BLaER1 treated with 17β-estradiol and CSF1 and Interleukin-3, amounts not matched to agents 10 nM and 100 nM (cell line): ENCODE data around the gene CORT.
"Not testable (repeated sequence)": the region's sequence is repeated elsewhere in the genome, so short reads cannot be mapped to it uniquely, and the experiment has no call there.

Experiments
- H3K27ac ChIP-seq, 11 experiments: shearing (Covaris generic); formaldehyde crosslinking; 2 replicates each; pipeline ENCODE4 v1.8.1; 2022
- H3K27me3 ChIP-seq, 11 experiments: shearing (Covaris generic); formaldehyde crosslinking; 2 replicates each; pipeline ENCODE4 v1.8.1; 2022
- H3K36me3 ChIP-seq, 11 experiments: shearing (Covaris generic); formaldehyde crosslinking; 2 replicates each; pipeline ENCODE4 v1.8.1; 2022
- H3K4me1 ChIP-seq, 10 experiments: shearing (Covaris generic); formaldehyde crosslinking; 2 replicates each; pipeline ENCODE4 v1.8.1; 2022
- H3K4me2 ChIP-seq, 11 experiments: shearing (Covaris generic); formaldehyde crosslinking; 2 replicates each; pipeline ENCODE4 v1.8.1; 2022
- H3K4me3 ChIP-seq, 10 experiments: shearing (Covaris generic); formaldehyde crosslinking; 2 replicates each; pipeline ENCODE4 v1.8.1; 2022
- H3K9ac ChIP-seq, 11 experiments: shearing (Covaris generic); formaldehyde crosslinking; 2 replicates each; pipeline ENCODE4 v1.8.1; 2022
- H3K9me3 ChIP-seq, 11 experiments: shearing (Covaris generic); formaldehyde crosslinking; replicated peaks in 1 of 11; 2 replicates each; pipeline ENCODE4 v1.8.1; 2022
- H4K20me1 ChIP-seq, 11 experiments: shearing (Covaris generic); formaldehyde crosslinking; 2 replicates each; pipeline ENCODE4 v1.8.1; 2022
- Cebpa-rat ChIP-seq, 11 experiments: shearing (Covaris generic); IDR thresholded peaks; 2 replicates each; pipeline ENCODE4 v1.8.1; 2022

The CORT gene

DNA sequence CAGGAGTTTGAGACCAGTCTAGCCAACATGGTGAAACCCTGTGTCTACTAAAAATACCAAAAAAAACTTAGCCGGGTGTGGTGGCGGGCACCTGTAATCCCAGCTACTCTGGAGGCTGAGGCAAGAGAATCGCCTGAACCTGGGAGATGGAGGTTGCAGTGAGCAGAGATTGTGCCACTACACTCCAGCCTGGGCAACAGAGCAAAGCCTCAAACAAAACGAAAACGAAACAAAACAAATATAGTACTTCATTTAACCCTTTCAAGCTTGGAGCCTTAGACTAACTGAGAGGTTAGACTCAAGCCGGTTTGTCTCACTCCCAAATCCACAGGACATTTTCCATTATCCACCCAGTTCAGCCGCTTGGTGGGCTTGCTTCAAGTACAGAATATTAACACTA is 7.6 kb downstream of the CORT start:
- Histone ChIP-seq H3K4me2 (peak overlapping the region in 9 of 11 experiments; percentile 47 to 74 (median 66); a peak in 18 of 22 replicates), H3K4me1 (peaks cover 8 to 32% (median 28%) of the 10 kb centered on the region in 10 experiments; a peak in 18 of 20 replicates), H3K27ac (peak overlapping the region in 9 of 11 experiments; percentile 11 to 73 (median 47); a peak in 16 of 22 replicates), H3K36me3 (peaks cover 19 to 73% (median 48%) of the 10 kb centered on the region in 11 experiments), H3K9ac (peak overlapping the region in 8 of 11 experiments; percentile 6 to 62 (median 25); a peak in 8 of 22 replicates)
- not testable (repeated sequence) for H3K4me3 ChIP-seq, H4K20me1 ChIP-seq, H3K9me3 ChIP-seq, H3K27me3 ChIP-seq
- peak in 3 of 11 experiments; percentile 9 to 63 (median 33); a peak in 2 of 22 replicates for TF ChIP-seq Cebpa-rat (IDR thresholded peaks at IDR 0.05)

- peak overlapping the region in 8 of 11 experiments; percentile 11 to 73 (median 52); a peak in 15 of 22 replicates for H3K27ac ChIP-seq
- peak overlapping the region in 9 of 11 experiments; percentile 47 to 74 (median 66); a peak in 18 of 22 replicates for H3K4me2 ChIP-seq
- H3K9me3 ChIP-seq = peaks cover 0 to 3% (median 0%) of the 10 kb centered on the region in 11 experiments; a peak in 1 of 22 replicates
- peak overlapping the region in 7 of 11 experiments; percentile 6 to 62 (median 29); a peak in 6 of 22 replicates for H3K9ac ChIP-seq
- H3K4me3 ChIP-seq = no peak overlapping the region
- peaks cover 8 to 32% (median 28%) of the 10 kb centered on the region in 10 experiments; a peak in 18 of 20 replicates for H3K4me1 ChIP-seq
- TF ChIP-seq Cebpa-rat (IDR thresholded peaks at IDR 0.05) = no peak
- H4K20me1 ChIP-seq = peaks cover 0 to 1% (median 0%) of the 10 kb centered on the region in 11 experiments; a peak in 1 of 22 replicates
- H3K36me3 ChIP-seq = peaks cover 24 to 77% (median 53%) of the 10 kb centered on the region in 11 experiments
- H3K27me3 ChIP-seq = no peaks in the 10 kb centered on the region
These were observed 8.0 kb downstream of the CORT start for GRCh38 chr1:10457875-10458274.

- TF ChIP-seq Cebpa-rat (IDR thresholded peaks at IDR 0.05) = no peak
- Histone ChIP-seq H3K27ac (peak overlapping the region in 3 of 11 experiments; percentile 57 to 73 (median 64); a peak in 5 of 22 replicates), H3K4me3 (no peak overlapping the region), H3K36me3 (peaks cover 36 to 84% (median 64%) of the 10 kb centered on the region in 11 experiments), H3K4me1 (peaks cover 8 to 32% (median 28%) of the 10 kb centered on the region in 10 experiments; a peak in 18 of 20 replicates), H4K20me1 (peaks cover 0 to 6% (median 0%) of the 10 kb centered on the region in 11 experiments; a peak in 1 of 22 replicates), H3K9me3 (peaks cover 0 to 3% (median 0%) of the 10 kb centered on the region in 11 experiments; a peak in 1 of 22 replicates), H3K27me3 (no peaks in the 10 kb centered on the region), H3K9ac (peak overlapping the region in 2 of 11 experiments; percentile 8 to 17; a peak in 1 of 22 replicates), H3K4me2 (0 out of 22 replicates have a peak overlapping the region, but pooled peaks of 1 of the 11 experiments have one; percentile 5)
These were observed 9.4 kb downstream of the CORT start for GRCh38 chr1:10459184-10459583.

DNA sequence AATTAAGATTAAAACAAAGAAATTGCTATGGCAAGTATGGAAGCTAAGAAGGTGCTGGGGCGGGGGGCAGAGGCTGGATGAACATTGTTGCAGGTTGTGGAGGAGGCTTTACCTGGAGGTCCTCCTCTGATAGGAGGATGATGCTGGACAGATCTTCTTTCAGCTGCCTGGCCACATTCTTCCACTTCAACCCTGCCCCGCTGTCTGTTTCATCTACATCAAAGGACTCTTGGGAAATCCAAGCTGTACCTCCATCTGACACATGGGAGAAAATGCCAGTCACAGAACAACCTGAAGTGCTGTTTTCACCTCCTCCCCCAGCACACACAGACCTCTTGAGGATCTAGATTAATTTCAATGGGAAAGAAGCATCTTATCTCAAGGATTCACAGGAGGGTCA is 17.2 kb downstream of the CORT start:
- Histone ChIP-seq H3K9ac (no peak overlapping the region), H3K4me2 (no peak overlapping the region), H3K36me3 (peaks cover 73 to 81% (median 77%) of the 10 kb centered on the region in 11 experiments), H3K4me1 (peaks cover 11 to 25% (median 19%) of the 10 kb centered on the region in 10 experiments), H4K20me1 (peaks cover 0 to 24% (median 6%) of the 10 kb centered on the region in 11 experiments; a peak in 10 of 22 replicates), H3K27me3 (no peaks in the 10 kb centered on the region), H3K9me3 (no peaks in the 10 kb centered on the region), H3K27ac (no peak overlapping the region), H3K4me3 (no peak overlapping the region)
- no peak for TF ChIP-seq Cebpa-rat (IDR thresholded peaks at IDR 0.05)

GRCh38 chr1:10470043-10470442 is 20.2 kb downstream of the CORT start:
- Histone ChIP-seq H3K9ac (no peak overlapping the region), H3K4me2 (no peak overlapping the region), H3K27ac (no peak overlapping the region), H3K27me3 (no peaks in the 10 kb centered on the region), H3K4me3 (no peak overlapping the region), H4K20me1 (peaks cover 0 to 24% (median 3%) of the 10 kb centered on the region in 11 experiments; a peak in 9 of 22 replicates), H3K9me3 (no peaks in the 10 kb centered on the region), H3K36me3 (peaks cover 43 to 52% (median 49%) of the 10 kb centered on the region in 11 experiments), H3K4me1 (peaks cover 28 to 40% (median 36%) of the 10 kb centered on the region in 10 experiments)
- no peak for TF ChIP-seq Cebpa-rat (IDR thresholded peaks at IDR 0.05)

DNA sequence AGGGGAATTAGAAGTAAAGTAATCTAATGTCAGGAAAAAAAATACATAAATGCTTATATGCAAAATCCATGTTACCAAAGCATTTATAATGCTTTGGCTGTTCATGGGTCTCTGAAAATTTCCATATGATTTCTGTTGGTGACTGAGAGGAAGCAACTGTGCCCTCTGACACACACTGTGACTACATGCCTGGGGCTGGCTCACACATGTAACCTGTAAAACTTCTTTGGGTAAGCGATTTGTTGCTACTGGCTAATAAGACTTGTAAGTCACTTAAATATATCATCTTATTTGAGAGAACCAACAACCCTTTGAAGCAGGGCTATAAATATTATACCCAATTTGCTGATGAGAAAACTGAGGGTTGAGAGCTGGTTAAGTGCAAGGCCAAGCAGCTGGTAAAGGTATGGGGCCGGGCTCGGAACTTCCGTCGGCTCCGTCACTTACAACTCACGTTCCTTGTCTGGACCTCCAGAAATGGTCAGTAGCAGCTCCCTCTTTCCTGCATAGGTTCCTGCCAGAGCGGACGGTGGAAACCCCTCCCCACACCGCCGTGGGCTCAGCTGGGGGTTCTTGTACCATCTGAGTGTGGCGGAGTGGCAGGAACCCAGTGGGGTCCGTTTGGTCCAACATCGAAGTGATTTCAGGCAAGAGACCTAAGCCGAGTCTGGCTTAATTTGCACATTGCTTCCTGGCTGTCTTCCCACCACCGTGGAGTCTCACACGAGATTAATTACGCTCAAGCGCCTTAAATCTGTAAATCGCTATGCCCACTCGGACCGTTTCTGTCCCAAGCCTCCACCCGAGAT is 21.8 kb downstream of the CORT start:
- H3K36me3 ChIP-seq = peaks cover 27 to 36% (median 33%) of the 10 kb centered on the region in 11 experiments
- H3K9me3 ChIP-seq = no peaks in the 10 kb centered on the region
- no peaks in the 10 kb centered on the region for H3K27me3 ChIP-seq
- H3K27ac ChIP-seq = peak overlapping the region; percentile 54 to 82 (median 76); a peak in 21 of 22 replicates
- peak overlapping the region; percentile 87 to 99 (median 92) for H3K4me2 ChIP-seq
- H3K9ac ChIP-seq = peak overlapping the region; percentile 77 to 86 (median 85)
- peaks cover 39 to 52% (median 49%) of the 10 kb centered on the region in 10 experiments for H3K4me1 ChIP-seq
- no peak for TF ChIP-seq Cebpa-rat (IDR thresholded peaks at IDR 0.05)
- H4K20me1 ChIP-seq = peaks cover 0 to 39% (median 9%) of the 10 kb centered on the region in 11 experiments; a peak in 10 of 22 replicates
- H3K4me3 ChIP-seq = peak overlapping the region; percentile 66 to 91 (median 79)

- H3K9ac ChIP-seq = peak within 1 kb of the TSS; percentile 77 to 86 (median 85)
- peaks cover 19 to 29% (median 24%) of the 10 kb centered on the region in 11 experiments for H3K36me3 ChIP-seq
- H3K4me2 ChIP-seq = peak within 1 kb of the TSS; percentile 87 to 99 (median 92)
- peak within 1 kb of the TSS; percentile 54 to 82 (median 76); a peak in 21 of 22 replicates for H3K27ac ChIP-seq
- TF ChIP-seq Cebpa-rat (IDR thresholded peaks at IDR 0.05) = no peak
- H3K27me3 ChIP-seq = no peaks in the 10 kb centered on the region
- H3K4me1 ChIP-seq = peaks cover 44 to 55% (median 51%) of the 10 kb centered on the region in 10 experiments
- H4K20me1 ChIP-seq = peaks cover 0 to 46% (median 11%) of the 10 kb centered on the region in 11 experiments; a peak in 11 of 22 replicates
- no peaks in the 10 kb centered on the region for H3K9me3 ChIP-seq
- H3K4me3 ChIP-seq = peak within 1 kb of the TSS; percentile 66 to 91 (median 79)
These were observed 22.7 kb downstream of the CORT start, which contains the start of gene DFFA for GRCh38 chr1:10472220-10473144. Gene DFFA (minus strand): TSS chr1:10472529. CDS start chr1:10472458, 71 bp downstream.
